ES-I3 (cell line): Measurements from ENCODE around the gene TMPRSS4.

ENCODE experiments used
- H3K36me3 ChIP-seq: 2 replicates; pipeline ENCODE4 v1.6.1; 2013; ENCODE audit warnings: mild to moderate bottlenecking, low read length, control low read depth, moderate library complexity; ENCODE audit not compliant: insufficient read depth
- H3K4me1 ChIP-seq: 2 replicates; pipeline ENCODE4 v1.6.1; 2013; ENCODE audit warnings: mild to moderate bottlenecking, control low read depth, low read length; ENCODE audit not compliant: insufficient read depth
- H3K9ac ChIP-seq: 2 replicates; pipeline ENCODE4 v1.6.1; 2013; ENCODE audit warnings: low read depth, mild to moderate bottlenecking, low read length, moderate library complexity
- H3K9me3 ChIP-seq: 2 replicates; pipeline ENCODE4 v1.6.1; 2013; ENCODE audit warnings: mild to moderate bottlenecking, low read length, moderate library complexity; ENCODE audit not compliant: control insufficient read depth, insufficient read depth

The TMPRSS4 gene

GRCh38 chr11:118099838-118100556 lies 23.1 kb downstream of the TMPRSS4 start:
- H3K4me1 ChIP-seq = peaks cover 13% of the 10 kb centered on the region

GRCh38 chr11:118100691-118101232 lies 23.9 kb downstream of the TMPRSS4 start:
- H3K4me1 ChIP-seq = peaks cover 13% of the 10 kb centered on the region
- H3K9ac ChIP-seq = no peak overlapping the region
- no peaks in the 10 kb centered on the region for H3K9me3 ChIP-seq
- no peaks in the 10 kb centered on the region for H3K36me3 ChIP-seq

More at GRCh38 chr11:118099838-118100556, 23.1 kb downstream of the TMPRSS4 start:
- Histone ChIP-seq H3K36me3 (no peaks in the 10 kb centered on the region), H3K9me3 (no peaks in the 10 kb centered on the region), H3K9ac (no peak overlapping the region)

GRCh38 chr11:118102721-118103261 lies 25.9 kb downstream of the TMPRSS4 start:
- H3K9ac ChIP-seq = no peak overlapping the region
- H3K36me3 ChIP-seq = no peaks in the 10 kb centered on the region
- peaks cover 13% of the 10 kb centered on the region for H3K4me1 ChIP-seq
- no peaks in the 10 kb centered on the region for H3K9me3 ChIP-seq

GRCh38 chr11:118104491-118104890 lies 27.6 kb downstream of the TMPRSS4 start:
- peaks cover 8% of the 10 kb centered on the region for H3K4me1 ChIP-seq
- no peaks in the 10 kb centered on the region for H3K9me3 ChIP-seq
- no peak overlapping the region for H3K9ac ChIP-seq
- no peaks in the 10 kb centered on the region for H3K36me3 ChIP-seq

- no peaks in the 10 kb centered on the region for H3K9me3 ChIP-seq
These were observed 28.9 kb downstream of the TMPRSS4 start for GRCh38 chr11:118105657-118106305.

GRCh38 chr11:118106789-118107335 lies 30.0 kb downstream of the TMPRSS4 start:
- H3K9me3 ChIP-seq = no peaks in the 10 kb centered on the region

More at GRCh38 chr11:118105657-118106305, 28.9 kb downstream of the TMPRSS4 start:
- H3K9ac ChIP-seq = no peak overlapping the region
- H3K4me1 ChIP-seq = no peaks in the 10 kb centered on the region
- H3K36me3 ChIP-seq = no peaks in the 10 kb centered on the region

GRCh38 chr11:118108513-118108912 lies 31.6 kb downstream of the TMPRSS4 start:
- Histone ChIP-seq H3K9ac (no peak overlapping the region), H3K9me3 (no peaks in the 10 kb centered on the region), H3K4me1 (no peaks in the 10 kb centered on the region), H3K36me3 (no peaks in the 10 kb centered on the region)

More at GRCh38 chr11:118106789-118107335, 30.0 kb downstream of the TMPRSS4 start:
- Histone ChIP-seq H3K36me3 (no peaks in the 10 kb centered on the region), H3K4me1 (no peaks in the 10 kb centered on the region), H3K9ac (no peak overlapping the region)

GRCh38 chr11:118109231-118109630 lies 32.4 kb downstream of the TMPRSS4 start:
- Histone ChIP-seq H3K9me3 (no peaks in the 10 kb centered on the region), H3K9ac (no peak overlapping the region), H3K36me3 (no peaks in the 10 kb centered on the region), H3K4me1 (no peaks in the 10 kb centered on the region)

- Histone ChIP-seq H3K9me3 (no peaks in the 10 kb centered on the region), H3K9ac (no peak overlapping the region), H3K4me1 (no peaks in the 10 kb centered on the region), H3K36me3 (no peaks in the 10 kb centered on the region)
These were observed 34.3 kb downstream of the TMPRSS4 start for GRCh38 chr11:118111019-118111743.

GRCh38 chr11:118111744-118112035 lies 34.8 kb downstream of the TMPRSS4 start:
- no peak overlapping the region for H3K9ac ChIP-seq
- no peaks in the 10 kb centered on the region for H3K4me1 ChIP-seq
- no peaks in the 10 kb centered on the region for H3K36me3 ChIP-seq
- H3K9me3 ChIP-seq = no peaks in the 10 kb centered on the region

GRCh38 chr11:118112711-118113430 lies 36.0 kb downstream of the TMPRSS4 start:
- no peaks in the 10 kb centered on the region for H3K36me3 ChIP-seq
- no peaks in the 10 kb centered on the region for H3K9me3 ChIP-seq
- H3K9ac ChIP-seq = no peak overlapping the region
- H3K4me1 ChIP-seq = no peaks in the 10 kb centered on the region

GRCh38 chr11:118114266-118114665 lies 37.4 kb downstream of the TMPRSS4 start:
- H3K4me1 ChIP-seq = 0 out of 2 replicates have a peak, but pooled peaks cover 4% of the 10 kb centered on the region
- no peak overlapping the region for H3K9ac ChIP-seq
- no peaks in the 10 kb centered on the region for H3K36me3 ChIP-seq
- H3K9me3 ChIP-seq = no peaks in the 10 kb centered on the region

- 0 out of 2 replicates have a peak, but pooled peaks cover 4% of the 10 kb centered on the region for H3K4me1 ChIP-seq
- no peak overlapping the region for H3K9ac ChIP-seq
- H3K36me3 ChIP-seq = no peaks in the 10 kb centered on the region
- no peaks in the 10 kb centered on the region for H3K9me3 ChIP-seq
These were observed 38.2 kb downstream of the TMPRSS4 start for GRCh38 chr11:118115048-118115447.
